Measurements from ENCODE around the gene CDHR1.

CDHR1 gene

GRCh38 chr10:84217746-84218145 lies 23.4 kb downstream of the CDHR1 start:
- TF ChIP-seq SPI1 (IDR thresholded peaks at IDR 0.05; ENCODE audit: low read depth, low read length): no peak
- TF ChIP-seq POLR2AphosphoS5 (IDR thresholded peaks at IDR 0.05; ENCODE audit: low read depth, low read length): no peak
- no peak for TF ChIP-seq PAX5 (IDR thresholded peaks at IDR 0.05; ENCODE audit: insufficient read depth, low read length, severe bottlenecking)
- FAIRE-seq: no peak
- DNase-seq (ENCODE audit: insufficient read length, low spot score): no peak

- TF ChIP-seq POU2F2 (IDR thresholded peaks at IDR 0.05; ENCODE audit: low read depth, low read length) (no peak), TAF1 (IDR thresholded peaks at IDR 0.05; ENCODE audit: low read depth, low read length) (no peak), POLR2A (IDR thresholded peaks at IDR 0.05; ENCODE audit: low read depth, low read length) (no peak), PAX5 (IDR thresholded peaks at IDR 0.05; ENCODE audit: insufficient read depth, low read length, severe bottlenecking) (no peak), SPI1 (IDR thresholded peaks at IDR 0.05; ENCODE audit: low read depth, low read length) (no peak), POLR2AphosphoS5 (IDR thresholded peaks at IDR 0.05; ENCODE audit: low read depth, low read length) (no peak)
- no peak for FAIRE-seq
- no peak for DNase-seq (ENCODE audit: insufficient read length, low spot score)
Measured at GRCh38 chr10:84221916-84222315, 27.6 kb downstream of the CDHR1 start.

GRCh38 chr10:84224411-84225028 lies 30.2 kb downstream of the CDHR1 start:
- TF ChIP-seq TAF1 (IDR thresholded peaks at IDR 0.05; ENCODE audit: low read depth, low read length): no peak
- no peak for TF ChIP-seq POLR2A (IDR thresholded peaks at IDR 0.05; ENCODE audit: low read depth, low read length)
- no peak for TF ChIP-seq POU2F2 (IDR thresholded peaks at IDR 0.05; ENCODE audit: low read depth, low read length)
- TF ChIP-seq POLR2AphosphoS5 (IDR thresholded peaks at IDR 0.05; ENCODE audit: low read depth, low read length): no peak
- no peak for TF ChIP-seq SPI1 (IDR thresholded peaks at IDR 0.05; ENCODE audit: low read depth, low read length)
- no peak for TF ChIP-seq PAX5 (IDR thresholded peaks at IDR 0.05; ENCODE audit: insufficient read depth, low read length, severe bottlenecking)
- FAIRE-seq (no peak), DNase-seq (ENCODE audit: insufficient read length, low spot score) (no peak)

DNA sequence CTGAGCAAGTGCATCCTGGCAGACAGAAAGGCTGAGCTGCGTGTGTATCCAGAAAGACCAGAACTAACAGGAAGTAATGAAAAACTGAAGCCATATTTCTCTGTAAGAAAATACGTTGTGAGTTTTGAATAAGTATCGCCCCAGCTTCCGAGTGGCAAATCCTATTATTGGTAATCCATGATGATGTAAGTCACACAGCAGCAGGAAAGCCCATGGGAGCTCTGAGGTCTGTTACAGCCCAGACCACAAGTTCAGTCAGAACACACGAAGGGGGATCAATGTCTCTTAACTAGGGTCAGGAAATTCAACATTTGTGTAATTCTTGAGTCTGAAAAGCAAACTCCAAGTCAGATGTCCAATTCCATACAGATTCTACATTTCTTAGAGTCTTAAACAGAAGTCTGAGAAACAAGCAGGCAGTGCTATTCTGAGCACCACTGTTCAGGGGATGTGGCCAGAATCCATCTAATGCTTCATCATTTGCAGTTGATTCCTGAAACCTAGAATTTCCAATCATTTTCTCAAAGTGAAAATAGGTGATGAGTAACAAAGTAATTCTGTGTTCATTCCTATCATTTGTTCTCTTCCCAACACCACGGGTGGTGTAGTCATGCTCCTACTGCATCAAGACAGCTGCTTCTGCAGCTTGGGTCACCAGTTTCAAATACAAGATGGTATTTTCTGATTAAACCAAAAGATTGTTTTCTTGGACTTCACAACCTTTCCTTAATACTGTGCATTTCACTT lies 31.3 kb downstream of the CDHR1 start, which contains the start of gene LRIT2:
Gene LRIT2, minus strand, starts transcription at position 118 of the 747 bp plus-strand sequence. Its CDS starts 24 bp downstream, at position 94.
- TF ChIP-seq POU2F2 (IDR thresholded peaks at IDR 0.05; ENCODE audit: low read depth, low read length) (no peak), PAX5 (IDR thresholded peaks at IDR 0.05; ENCODE audit: insufficient read depth, low read length, severe bottlenecking) (no peak), POLR2AphosphoS5 (IDR thresholded peaks at IDR 0.05; ENCODE audit: low read depth, low read length) (no peak), POLR2A (IDR thresholded peaks at IDR 0.05; ENCODE audit: low read depth, low read length) (no peak), TAF1 (IDR thresholded peaks at IDR 0.05; ENCODE audit: low read depth, low read length) (no peak), SPI1 (IDR thresholded peaks at IDR 0.05; ENCODE audit: low read depth, low read length) (no peak)
- DNase-seq (ENCODE audit: insufficient read length, low spot score): no peak
- no peak for FAIRE-seq

GRCh38 chr10:84226616-84227015 lies 32.3 kb downstream of the CDHR1 start:
- DNase-seq (ENCODE audit: insufficient read length, low spot score) (no peak), FAIRE-seq (no peak)
- no peak for TF ChIP-seq SPI1 (IDR thresholded peaks at IDR 0.05; ENCODE audit: low read depth, low read length)
- TF ChIP-seq POLR2AphosphoS5 (IDR thresholded peaks at IDR 0.05; ENCODE audit: low read depth, low read length): no peak
- no peak for TF ChIP-seq POLR2A (IDR thresholded peaks at IDR 0.05; ENCODE audit: low read depth, low read length)
- TF ChIP-seq POU2F2 (IDR thresholded peaks at IDR 0.05; ENCODE audit: low read depth, low read length): no peak
- no peak for TF ChIP-seq PAX5 (IDR thresholded peaks at IDR 0.05; ENCODE audit: insufficient read depth, low read length, severe bottlenecking)
- TF ChIP-seq TAF1 (IDR thresholded peaks at IDR 0.05; ENCODE audit: low read depth, low read length): no peak

GRCh38 chr10:84227810-84228209 lies 33.5 kb downstream of the CDHR1 start:
- no peak for DNase-seq (ENCODE audit: insufficient read length, low spot score)
- no peak for FAIRE-seq

DNA sequence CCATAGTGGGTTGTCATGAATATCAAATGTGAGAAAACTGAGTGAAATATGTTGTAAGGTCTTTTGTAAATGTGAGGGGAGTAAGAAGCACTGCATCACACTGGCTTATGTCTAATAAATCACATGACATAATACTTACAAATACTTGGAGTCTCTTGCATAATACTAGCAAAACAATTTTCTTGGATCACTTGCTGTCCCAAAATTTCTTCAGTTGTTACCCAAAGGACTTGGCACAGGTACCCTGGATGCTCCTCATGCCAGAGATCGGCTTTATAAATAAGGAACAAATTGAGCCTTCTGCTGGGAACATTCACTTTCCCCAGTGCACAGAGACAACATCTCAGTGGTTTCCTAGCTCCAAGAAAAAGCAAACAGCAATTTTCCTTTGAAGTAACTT lies 36.0 kb downstream of the CDHR1 start:
- no peak for FAIRE-seq
- no peak for TF ChIP-seq PAX5 (IDR thresholded peaks at IDR 0.05; ENCODE audit: insufficient read depth, low read length, severe bottlenecking)
- TF ChIP-seq SPI1 (IDR thresholded peaks at IDR 0.05; ENCODE audit: low read depth, low read length): no peak
- TF ChIP-seq POLR2AphosphoS5 (IDR thresholded peaks at IDR 0.05; ENCODE audit: low read depth, low read length): no peak
- no peak for TF ChIP-seq POLR2A (IDR thresholded peaks at IDR 0.05; ENCODE audit: low read depth, low read length)
- TF ChIP-seq TAF1 (IDR thresholded peaks at IDR 0.05; ENCODE audit: low read depth, low read length): no peak
- no peak for TF ChIP-seq POU2F2 (IDR thresholded peaks at IDR 0.05; ENCODE audit: low read depth, low read length)
- DNase-seq (ENCODE audit: insufficient read length, low spot score): no peak

More at GRCh38 chr10:84227810-84228209, 33.5 kb downstream of the CDHR1 start:
- TF ChIP-seq POLR2AphosphoS5 (IDR thresholded peaks at IDR 0.05; ENCODE audit: low read depth, low read length): no peak
- TF ChIP-seq SPI1 (IDR thresholded peaks at IDR 0.05; ENCODE audit: low read depth, low read length): no peak
- no peak for TF ChIP-seq POU2F2 (IDR thresholded peaks at IDR 0.05; ENCODE audit: low read depth, low read length)
- no peak for TF ChIP-seq POLR2A (IDR thresholded peaks at IDR 0.05; ENCODE audit: low read depth, low read length)
- no peak for TF ChIP-seq TAF1 (IDR thresholded peaks at IDR 0.05; ENCODE audit: low read depth, low read length)
- no peak for TF ChIP-seq PAX5 (IDR thresholded peaks at IDR 0.05; ENCODE audit: insufficient read depth, low read length, severe bottlenecking)

- no peak for DNase-seq (ENCODE audit: insufficient read length, low spot score)
- no peak for FAIRE-seq
- TF ChIP-seq TAF1 (IDR thresholded peaks at IDR 0.05; ENCODE audit: low read depth, low read length) (no peak), PAX5 (IDR thresholded peaks at IDR 0.05; ENCODE audit: insufficient read depth, low read length, severe bottlenecking) (no peak), POU2F2 (IDR thresholded peaks at IDR 0.05; ENCODE audit: low read depth, low read length) (no peak), POLR2A (IDR thresholded peaks at IDR 0.05; ENCODE audit: low read depth, low read length) (no peak), SPI1 (IDR thresholded peaks at IDR 0.05; ENCODE audit: low read depth, low read length) (no peak), POLR2AphosphoS5 (IDR thresholded peaks at IDR 0.05; ENCODE audit: low read depth, low read length) (no peak)
Measured at GRCh38 chr10:84232376-84232775, 38.0 kb downstream of the CDHR1 start.

DNA sequence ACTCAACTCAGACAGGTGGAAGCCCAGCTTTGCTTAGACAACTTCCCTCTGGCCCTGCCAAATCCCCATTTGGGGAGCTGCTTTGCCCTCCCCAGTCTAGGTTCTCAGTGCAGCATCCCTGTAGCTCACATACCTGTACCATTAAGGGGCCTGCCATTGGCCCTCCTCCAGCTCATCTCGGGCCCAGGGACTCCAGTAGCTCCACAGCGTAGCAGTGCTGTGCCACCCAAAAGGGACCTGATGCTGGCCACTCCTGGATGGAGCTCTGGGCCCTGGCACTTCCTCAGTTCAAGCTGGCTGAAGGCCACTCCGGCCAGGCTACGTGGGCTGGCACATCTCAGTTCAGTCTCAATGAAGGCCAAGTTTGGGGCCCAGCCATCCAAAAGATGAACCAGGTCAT lies 39.6 kb downstream of the CDHR1 start:
- DNase-seq (ENCODE audit: insufficient read length, low spot score) (no peak), FAIRE-seq (no peak)
- no peak for TF ChIP-seq SPI1 (IDR thresholded peaks at IDR 0.05; ENCODE audit: low read depth, low read length)
- no peak for TF ChIP-seq POU2F2 (IDR thresholded peaks at IDR 0.05; ENCODE audit: low read depth, low read length)
- TF ChIP-seq POLR2A (IDR thresholded peaks at IDR 0.05; ENCODE audit: low read depth, low read length): no peak

Measured in GM12891 (cell line).